ENCODE measurements around the gene ZNF628.

ZNF628 gene

GRCh38 chr19:55530996-55531395 lies 54.6 kb downstream of the ZNF628 start:
- no peak for DNase-seq

All from activated effector memory CD4-positive, alpha-beta T cell treated with anti-CD3 and anti-CD28 coated beads, Interleukin-2, amount 50 U/mL, for 16 hours (primary cell).